8988T (cell line): ENCODE data around the gene PARVG.

Experiments
- DNase-seq: peaks from one replicate; pipeline ENCODE4 v3.0.0; 2011

PARVG gene, protein sequence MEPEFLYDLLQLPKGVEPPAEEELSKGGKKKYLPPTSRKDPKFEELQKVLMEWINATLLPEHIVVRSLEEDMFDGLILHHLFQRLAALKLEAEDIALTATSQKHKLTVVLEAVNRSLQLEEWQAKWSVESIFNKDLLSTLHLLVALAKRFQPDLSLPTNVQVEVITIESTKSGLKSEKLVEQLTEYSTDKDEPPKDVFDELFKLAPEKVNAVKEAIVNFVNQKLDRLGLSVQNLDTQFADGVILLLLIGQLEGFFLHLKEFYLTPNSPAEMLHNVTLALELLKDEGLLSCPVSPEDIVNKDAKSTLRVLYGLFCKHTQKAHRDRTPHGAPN

DNA sequence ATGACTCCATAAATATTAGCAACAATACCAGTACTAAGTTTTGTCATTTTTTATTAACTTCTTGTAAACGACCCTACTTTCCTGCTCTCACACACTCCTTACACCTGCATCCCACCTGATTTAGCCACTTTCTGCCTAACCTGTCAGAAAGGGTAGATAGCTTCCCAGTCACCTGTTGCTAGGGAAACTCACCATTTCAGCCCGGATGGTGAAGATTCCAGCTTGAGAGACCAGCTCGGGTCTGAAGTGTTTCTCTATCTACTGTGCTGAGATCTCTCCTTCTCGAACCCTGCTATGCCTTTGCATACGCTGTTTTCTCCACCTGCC lies at the start of gene PARVG:
Gene PARVG, plus strand, starts transcription at position 220 of the 327 bp plus-strand sequence. CDS start 2,405 bp downstream, outside the sequence.
- DNase-seq: no peak

- DNase-seq: no peak
Observed at GRCh38 chr22:44131412-44131811, 49.3 kb upstream of the PARVG start.

DNA sequence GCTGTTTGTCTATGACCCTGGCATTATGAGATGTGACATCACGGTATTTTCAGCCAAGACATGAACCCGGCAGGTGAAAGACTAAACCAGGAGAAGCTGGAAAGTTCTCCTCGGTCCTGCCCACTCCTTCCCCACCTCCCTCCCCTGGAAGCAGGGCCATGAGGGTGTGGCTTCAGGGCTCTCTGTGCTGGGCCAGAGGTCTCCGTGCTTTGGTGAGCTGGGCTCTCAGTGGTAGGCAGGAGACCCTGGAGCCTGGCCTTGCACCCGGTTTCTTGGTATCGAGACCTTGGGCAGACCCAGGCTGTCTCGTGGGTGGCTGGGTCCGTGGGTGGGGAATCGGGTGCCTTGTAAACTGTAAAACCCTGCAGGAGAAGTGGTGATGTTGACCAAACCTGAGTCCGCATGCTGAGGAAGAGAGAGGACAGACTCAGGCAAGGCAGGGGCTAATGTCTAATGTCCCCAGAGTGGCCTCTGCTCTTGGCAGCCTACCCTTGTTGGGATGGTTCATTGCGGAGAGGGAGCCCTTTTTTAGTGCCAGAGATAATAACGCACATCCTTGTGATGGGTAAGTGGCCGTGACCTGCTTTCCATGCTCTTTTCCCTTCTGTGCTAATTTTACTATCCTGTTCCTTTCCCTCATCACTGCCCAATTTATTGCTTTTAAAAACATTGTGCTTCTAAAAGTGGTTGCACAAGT lies 48.6 kb upstream of the PARVG start:
- DNase-seq: no peak

GRCh38 chr22:44132724-44133123 lies 48.0 kb upstream of the PARVG start:
- no peak for DNase-seq

DNA sequence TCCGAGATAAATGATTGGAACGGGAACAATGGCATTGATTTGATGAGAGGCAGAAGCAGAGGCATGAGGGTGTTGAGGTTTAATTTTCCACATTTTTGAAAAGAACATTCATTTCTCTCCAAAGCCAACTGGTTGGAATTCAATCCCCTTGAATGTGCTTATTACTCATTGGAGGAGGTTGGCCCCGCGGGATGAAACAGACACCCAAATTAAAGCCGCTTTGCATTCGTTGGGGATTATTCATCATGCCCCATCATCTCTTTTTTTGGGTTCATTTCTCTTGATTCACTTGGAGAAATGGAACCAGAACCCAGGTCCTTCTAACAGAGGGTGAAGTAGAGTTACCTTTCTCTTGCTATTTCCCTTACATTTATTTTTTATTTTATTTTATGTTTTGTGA lies 47.6 kb upstream of the PARVG start:
- DNase-seq: no peak

DNA sequence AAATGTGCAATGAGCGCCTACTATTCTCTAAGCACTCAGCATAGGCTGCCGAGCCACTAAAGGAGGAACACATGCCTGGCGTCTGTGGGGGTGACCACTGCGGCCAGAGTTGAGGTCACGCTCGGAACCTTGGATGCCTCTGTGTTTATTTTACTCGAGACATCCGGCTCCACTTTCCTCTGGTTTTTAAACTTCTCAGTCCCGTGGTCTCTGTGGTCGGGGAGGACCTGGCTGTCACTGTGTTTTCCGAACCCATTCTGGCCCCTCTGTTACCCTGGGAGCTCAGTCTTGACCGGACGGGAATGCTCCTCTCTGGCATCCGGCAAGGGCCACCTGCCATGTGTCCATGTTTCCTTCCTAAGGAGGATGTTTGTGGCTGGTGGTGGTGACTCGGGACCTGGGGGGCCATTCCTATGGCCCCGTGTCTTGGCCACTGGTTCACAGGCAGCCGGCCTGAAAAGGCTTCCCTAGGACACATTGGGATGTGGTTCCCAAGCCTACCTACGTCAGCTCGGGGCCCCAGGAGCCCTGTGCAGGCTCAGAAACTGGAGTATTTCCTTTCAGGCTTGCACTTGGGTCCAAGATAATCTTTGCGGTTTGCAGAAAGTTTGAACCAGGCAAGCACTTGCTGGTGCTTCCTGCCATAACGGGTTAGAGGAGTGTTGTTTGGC lies 46.7 kb upstream of the PARVG start:
- no peak for DNase-seq

- DNase-seq: no peak
Observed at GRCh38 chr22:44136112-44136511, 44.6 kb upstream of the PARVG start.

DNA sequence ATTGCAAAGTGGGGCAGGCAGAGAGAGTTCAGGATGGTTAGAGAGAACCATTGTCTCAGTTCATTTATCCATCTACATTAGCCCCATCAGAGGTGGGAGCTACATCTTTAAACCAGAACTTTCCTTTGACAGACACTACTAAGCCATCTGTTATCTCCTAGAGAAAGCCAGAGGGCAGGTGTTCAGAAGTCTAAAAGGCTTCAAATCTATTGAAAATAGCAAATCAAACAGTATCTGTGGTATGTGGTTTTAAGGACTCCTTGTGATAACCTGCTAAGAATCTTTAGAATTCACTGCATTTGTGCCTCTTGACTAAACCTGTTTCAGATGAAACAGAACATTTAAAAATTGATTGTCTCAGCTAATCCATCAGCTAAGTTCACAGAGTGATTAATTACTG lies 43.9 kb upstream of the PARVG start:
- DNase-seq: no peak

DNA sequence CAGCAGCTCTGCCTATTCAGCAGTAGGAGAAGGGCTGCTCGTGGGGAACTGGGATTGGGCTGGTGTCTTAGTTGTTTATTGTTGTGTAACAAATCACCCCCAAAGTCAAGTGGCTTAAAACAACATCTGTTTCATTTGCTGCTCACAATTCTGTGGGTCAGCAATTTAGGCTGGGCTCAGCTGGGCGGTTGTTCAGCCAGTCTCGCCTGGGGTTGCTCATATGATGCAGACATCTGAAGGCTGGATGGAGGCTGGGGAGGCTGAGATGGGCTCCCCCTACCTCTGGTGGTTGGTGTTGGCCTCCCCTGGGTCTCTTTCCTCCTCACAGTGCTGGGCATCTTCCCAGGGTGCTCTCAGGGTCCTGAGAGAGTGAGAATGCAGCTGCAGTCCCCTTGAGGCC lies 43.3 kb upstream of the PARVG start:
- no peak for DNase-seq

DNA sequence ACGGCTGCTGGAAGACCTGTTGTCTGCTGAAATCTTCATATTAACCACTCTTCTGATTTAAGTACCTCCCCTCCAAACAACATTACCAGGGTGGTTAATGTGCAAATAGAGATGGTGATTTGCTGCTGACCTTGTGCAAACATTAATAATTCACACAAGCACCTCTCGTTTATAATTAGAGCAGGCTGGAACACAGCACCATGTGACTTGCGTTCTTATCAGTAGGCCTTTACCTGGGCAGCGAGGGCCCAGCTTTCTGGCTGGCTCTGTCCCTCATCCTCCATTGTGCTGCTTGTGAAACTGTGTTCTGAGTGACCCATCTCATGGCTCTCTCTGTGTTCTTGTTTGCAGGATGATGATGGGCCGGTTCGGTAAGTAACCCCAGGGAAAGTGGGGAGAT lies 41.0 kb upstream of the PARVG start:
- DNase-seq: no peak

- DNase-seq: no peak
Observed at GRCh38 chr22:44142421-44143104, 38.2 kb upstream of the PARVG start.

DNA sequence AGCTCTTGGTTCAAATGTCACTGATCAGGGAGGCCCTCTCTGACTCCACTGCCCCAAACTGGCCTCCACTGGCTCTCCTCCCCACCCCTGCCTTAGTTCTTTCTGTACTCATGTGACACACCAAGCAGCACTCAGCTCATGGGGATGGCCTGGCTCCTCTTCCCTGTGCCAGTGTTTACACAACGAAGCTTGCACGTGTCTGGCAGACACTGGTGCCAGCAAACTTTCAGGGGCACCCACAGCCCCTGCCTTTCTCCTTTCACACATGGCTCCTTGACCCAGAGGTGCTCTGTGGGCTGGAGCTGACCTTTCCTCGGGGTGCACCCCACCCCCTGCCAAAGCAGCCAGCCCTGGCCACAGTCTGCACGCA lies 37.6 kb upstream of the PARVG start:
- no peak for DNase-seq

- DNase-seq: no peak
Observed at GRCh38 chr22:44143579-44143978, 37.1 kb upstream of the PARVG start.

DNA sequence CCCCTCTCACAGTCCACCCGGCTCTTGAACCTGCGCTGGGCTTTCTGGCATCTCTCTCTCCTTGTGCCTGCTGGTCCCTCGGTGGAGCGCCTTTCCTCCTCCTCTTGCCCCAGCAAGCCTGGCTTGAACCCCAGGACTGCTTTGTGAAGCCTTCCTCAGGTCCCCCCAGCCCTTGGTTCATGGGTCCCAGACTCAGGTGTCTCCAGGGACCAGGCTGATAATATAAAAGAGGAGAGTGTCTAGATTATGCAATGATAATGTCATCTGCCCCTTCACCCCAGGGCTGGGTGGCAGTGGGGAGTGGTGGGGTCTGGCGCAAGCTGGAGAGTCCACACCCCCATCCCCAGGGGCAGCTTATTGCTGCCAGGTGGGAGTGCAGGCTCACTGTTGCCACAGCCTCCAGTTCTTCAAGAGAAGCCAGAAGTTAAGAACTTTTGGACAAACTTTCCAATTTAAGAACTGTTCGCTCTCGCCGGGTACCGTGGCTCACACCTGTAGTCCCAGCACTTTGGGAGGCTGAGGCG lies 36.6 kb upstream of the PARVG start:
- DNase-seq: no peak

- DNase-seq: no peak
Observed at GRCh38 chr22:44145544-44145943, 35.2 kb upstream of the PARVG start.

GRCh38 chr22:44146088-44146861 lies 34.5 kb upstream of the PARVG start:
- DNase-seq: no peak

DNA sequence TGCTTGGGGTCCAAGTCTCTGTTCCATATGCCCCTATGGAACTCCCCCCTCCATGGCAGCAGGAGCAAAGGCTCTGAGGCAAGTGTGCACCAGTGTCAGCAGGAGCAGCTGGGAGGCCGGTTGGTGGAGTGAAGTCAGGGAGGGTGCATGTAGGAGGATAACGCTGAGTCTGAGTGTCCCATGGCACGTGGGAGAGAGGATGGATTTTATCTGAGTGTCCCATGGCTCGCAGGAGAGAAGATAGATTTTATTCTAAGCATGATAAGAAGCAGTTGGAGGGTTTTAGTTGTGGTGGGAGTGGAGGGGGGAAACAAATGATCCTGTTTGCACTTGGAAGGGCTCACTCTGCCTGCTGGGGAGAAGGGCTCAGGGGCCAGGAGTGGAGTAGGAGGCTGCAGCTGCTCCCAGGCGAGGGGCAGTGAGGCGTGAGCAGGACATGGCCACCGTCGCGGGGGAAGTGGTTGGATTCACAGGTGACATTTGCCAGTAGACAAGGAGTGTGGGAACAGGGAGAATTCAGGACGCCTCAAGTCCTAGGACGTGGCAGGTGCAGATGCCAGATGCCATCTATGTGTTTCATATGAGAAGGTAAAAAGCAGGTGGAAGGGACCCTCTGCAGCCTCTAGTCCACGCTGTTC lies 33.6 kb upstream of the PARVG start:
- no peak for DNase-seq

GRCh38 chr22:44147821-44148574 lies 32.7 kb upstream of the PARVG start:
- DNase-seq: no peak

DNA sequence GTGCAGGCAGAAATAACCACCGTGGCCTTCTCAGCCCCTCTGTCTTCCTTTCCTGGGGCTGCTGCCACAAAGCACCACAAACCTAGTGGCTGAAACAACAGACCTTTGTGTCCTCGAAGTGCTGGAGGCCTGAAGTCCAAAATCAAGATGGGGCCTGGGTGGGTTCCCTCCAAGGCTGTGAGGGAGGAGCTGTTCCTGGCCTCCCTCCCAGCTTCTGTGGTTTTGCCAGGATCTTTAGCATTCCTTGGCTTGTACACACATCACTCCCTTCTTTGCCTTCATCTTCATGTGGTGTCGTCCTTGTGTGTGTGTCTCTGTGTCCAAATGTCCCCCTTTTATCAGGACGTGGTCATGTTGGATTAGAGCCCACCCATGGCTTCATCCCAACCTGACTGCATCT lies 29.0 kb upstream of the PARVG start:
- DNase-seq: no peak

GRCh38 chr22:44153710-44154109 lies 27.0 kb upstream of the PARVG start:
- DNase-seq: no peak

- DNase-seq: no peak
Observed at GRCh38 chr22:44154436-44154942, 26.2 kb upstream of the PARVG start.
